Endothelial cell (in vitro differentiated cells): Measurements from ENCODE around the gene HSD11B2. TPM values are rescaled to one million over a fixed set of nuclear protein-coding genes. Genes with fewer than 3 reads are reported as not detected.

Experiments
- DNase-seq: peaks from one replicate; pipeline ENCODE4 v3.0.0; 2021; ENCODE audit warnings: low spot score
- H3K27ac Mint-ChIP-seq: one replicate; pipeline ENCODE4 v1.8.0; 2021; ENCODE audit warnings: mixed read lengths, inconsistent platforms; ENCODE audit not compliant: unreplicated experiment
- H3K27me3 Mint-ChIP-seq: one replicate; pipeline ENCODE4 v1.8.0; 2021; ENCODE audit warnings: mild to moderate bottlenecking, moderate library complexity, mixed read lengths, inconsistent platforms; ENCODE audit not compliant: unreplicated experiment
- H3K36me3 Mint-ChIP-seq: one replicate; pipeline ENCODE4 v1.8.0; 2021; ENCODE audit warnings: mild to moderate bottlenecking, low read depth, mixed read lengths, inconsistent platforms; ENCODE audit not compliant: unreplicated experiment
- H3K4me1 Mint-ChIP-seq: one replicate; pipeline ENCODE4 v1.8.0; 2021; ENCODE audit warnings: mild to moderate bottlenecking, mixed read lengths, inconsistent platforms; ENCODE audit not compliant: unreplicated experiment
- H3K4me3 Mint-ChIP-seq: one replicate; pipeline ENCODE4 v1.8.0; 2021; ENCODE audit warnings: mild to moderate bottlenecking, mixed read lengths, inconsistent platforms; ENCODE audit not compliant: unreplicated experiment
- H3K9me3 Mint-ChIP-seq: one replicate; pipeline ENCODE4 v1.8.0; 2021; ENCODE audit warnings: mixed read lengths, inconsistent platforms; ENCODE audit not compliant: unreplicated experiment
- total RNA-seq: library from RNA; stranded (reverse); fragmentation: NEBNext Ultra II Directional; extraction: Animal tissue kit (Norgen Biotek cat#: 25700); gene quantifications from one replicate; pipeline ENCODE4 v1.2.1, GENCODE V29; 2021; ENCODE audit not compliant: unreplicated experiment
- TF ChIP-seq, protein P1 (sequence below): fragments of 200-600 bp; sonication (generic); IDR thresholded peaks from one replicate; pipeline ENCODE4 v1.5.0; 2021; ENCODE audit warnings: antibody characterized with exemption; ENCODE audit not compliant: unreplicated experiment

Gene HSD11B2
- total RNA-seq, 1 donor from 2014 or later, result 3.3 TPM

DNA sequence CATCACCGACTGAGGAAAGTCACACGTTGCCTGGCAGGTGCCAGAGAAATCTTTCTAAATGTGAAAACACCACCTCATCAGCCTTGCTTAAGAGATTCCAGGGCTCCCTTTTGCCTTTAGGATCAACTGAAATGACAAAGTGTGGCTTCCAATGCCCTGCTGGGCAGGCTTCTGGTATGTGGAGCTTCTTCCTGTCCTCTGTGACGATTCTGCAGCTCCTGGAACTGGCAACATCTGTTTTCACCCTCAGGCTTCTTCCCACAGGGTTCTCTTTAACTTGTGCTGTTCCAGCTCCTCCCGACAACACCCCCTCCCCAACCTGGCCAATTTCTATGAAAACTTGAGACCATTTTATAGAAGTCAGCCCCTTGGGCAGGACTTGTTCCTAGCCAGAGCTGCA lies 9.9 kb upstream of the HSD11B2 start:
- H3K4me3 Mint-ChIP-seq, result no peak overlapping the region
- H3K9me3 Mint-ChIP-seq, result no peaks in the 10 kb centered on the region
- H3K4me1 Mint-ChIP-seq, result peaks cover 8% of the 10 kb centered on the region
- no peak for DNase-seq
- no peak overlapping the region for H3K27ac Mint-ChIP-seq
- peaks cover 3% of the 10 kb centered on the region for H3K36me3 Mint-ChIP-seq
- peaks cover 3% of the 10 kb centered on the region for H3K27me3 Mint-ChIP-seq
- TF ChIP-seq, protein P1, sequence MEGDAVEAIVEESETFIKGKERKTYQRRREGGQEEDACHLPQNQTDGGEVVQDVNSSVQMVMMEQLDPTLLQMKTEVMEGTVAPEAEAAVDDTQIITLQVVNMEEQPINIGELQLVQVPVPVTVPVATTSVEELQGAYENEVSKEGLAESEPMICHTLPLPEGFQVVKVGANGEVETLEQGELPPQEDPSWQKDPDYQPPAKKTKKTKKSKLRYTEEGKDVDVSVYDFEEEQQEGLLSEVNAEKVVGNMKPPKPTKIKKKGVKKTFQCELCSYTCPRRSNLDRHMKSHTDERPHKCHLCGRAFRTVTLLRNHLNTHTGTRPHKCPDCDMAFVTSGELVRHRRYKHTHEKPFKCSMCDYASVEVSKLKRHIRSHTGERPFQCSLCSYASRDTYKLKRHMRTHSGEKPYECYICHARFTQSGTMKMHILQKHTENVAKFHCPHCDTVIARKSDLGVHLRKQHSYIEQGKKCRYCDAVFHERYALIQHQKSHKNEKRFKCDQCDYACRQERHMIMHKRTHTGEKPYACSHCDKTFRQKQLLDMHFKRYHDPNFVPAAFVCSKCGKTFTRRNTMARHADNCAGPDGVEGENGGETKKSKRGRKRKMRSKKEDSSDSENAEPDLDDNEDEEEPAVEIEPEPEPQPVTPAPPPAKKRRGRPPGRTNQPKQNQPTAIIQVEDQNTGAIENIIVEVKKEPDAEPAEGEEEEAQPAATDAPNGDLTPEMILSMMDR, result no peak

DNA sequence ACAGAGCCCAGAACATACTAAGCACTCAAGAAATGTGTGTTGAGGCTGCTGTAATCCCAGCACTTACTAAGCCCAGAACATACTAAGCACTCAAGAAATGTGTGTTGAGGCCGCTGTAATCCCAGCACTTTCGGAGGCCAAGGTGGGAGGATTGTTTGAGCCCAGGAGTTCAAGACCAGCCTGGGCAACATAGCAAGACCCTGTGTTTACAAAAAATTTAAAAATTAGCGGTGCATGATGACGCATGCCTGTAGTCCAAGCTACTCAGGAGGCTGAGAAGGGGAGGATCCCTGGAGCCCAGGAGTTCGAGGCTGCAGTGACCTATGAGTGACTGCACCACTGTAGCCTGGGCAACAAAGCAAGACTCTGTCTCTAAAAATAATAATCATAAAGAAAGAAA lies 7.9 kb upstream of the HSD11B2 start:
- TF ChIP-seq, protein P1, result no peak
- Mint-ChIP-seq H3K4me3 (no peak overlapping the region), H3K9me3 (no peaks in the 10 kb centered on the region), H3K4me1 (peaks cover 5% of the 10 kb centered on the region), H3K27me3 (peaks cover 10% of the 10 kb centered on the region), H3K27ac (no peak overlapping the region), H3K36me3 (no peaks in the 10 kb centered on the region)
- no peak for DNase-seq

DNA sequence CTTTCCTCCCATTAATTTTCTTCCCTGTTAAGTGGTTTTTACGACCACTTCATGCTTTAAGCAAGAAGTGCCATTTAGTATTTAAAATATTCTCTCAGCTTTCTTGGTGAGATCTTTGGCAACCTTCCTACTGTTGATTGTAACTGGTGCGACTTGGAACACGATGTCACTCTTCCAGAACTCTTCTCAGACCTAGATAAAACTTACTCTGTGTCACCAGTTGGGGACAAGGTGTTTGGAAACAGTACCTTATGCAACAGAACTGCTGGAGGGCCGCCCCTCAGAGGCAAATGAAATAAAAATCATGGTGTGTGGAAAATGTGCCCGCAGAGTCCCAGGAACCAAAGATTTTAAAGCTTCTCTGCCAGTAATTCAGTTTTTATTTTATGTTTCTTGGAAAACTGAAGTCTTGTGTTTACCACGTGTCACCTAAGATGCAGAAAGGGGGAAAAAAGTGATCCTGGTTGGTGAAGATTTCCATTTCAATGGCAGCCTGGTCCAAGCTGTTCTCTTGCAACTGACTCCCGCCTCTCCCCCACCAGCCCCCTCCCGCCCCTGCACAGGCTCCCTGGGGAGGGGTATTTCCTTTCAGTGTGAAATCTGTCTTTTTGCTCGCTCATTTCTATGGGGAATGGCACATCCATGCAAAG lies 7.2 kb upstream of the HSD11B2 start:
- Mint-ChIP-seq H3K36me3 (no peaks in the 10 kb centered on the region), H3K9me3 (no peaks in the 10 kb centered on the region), H3K4me1 (peaks cover 5% of the 10 kb centered on the region), H3K4me3 (no peak overlapping the region), H3K27ac (no peak overlapping the region), H3K27me3 (peaks cover 12% of the 10 kb centered on the region)
- TF ChIP-seq, protein P1, result no peak
- DNase-seq, result no peak

DNA sequence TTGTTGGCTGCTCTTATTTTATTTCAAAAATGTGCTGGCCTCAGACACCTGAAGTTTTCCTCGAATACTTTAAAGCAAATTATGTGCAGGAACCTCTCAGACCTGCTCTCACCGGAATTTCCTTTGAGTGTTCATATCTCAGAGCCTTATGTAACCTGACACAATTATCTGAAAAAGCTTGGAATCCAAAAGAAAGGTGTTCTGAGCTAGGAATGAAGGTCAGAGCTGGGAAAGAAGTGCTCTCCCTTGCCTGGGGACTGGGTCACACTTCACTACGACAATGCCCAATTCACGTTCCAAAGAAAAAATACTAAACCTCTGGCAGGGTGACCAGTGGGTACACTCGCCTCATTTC lies 6.7 kb upstream of the HSD11B2 start:
- H3K4me3 Mint-ChIP-seq, result no peak overlapping the region
- H3K27me3 Mint-ChIP-seq, result peaks cover 13% of the 10 kb centered on the region
- peaks cover 9% of the 10 kb centered on the region for H3K4me1 Mint-ChIP-seq

DNA sequence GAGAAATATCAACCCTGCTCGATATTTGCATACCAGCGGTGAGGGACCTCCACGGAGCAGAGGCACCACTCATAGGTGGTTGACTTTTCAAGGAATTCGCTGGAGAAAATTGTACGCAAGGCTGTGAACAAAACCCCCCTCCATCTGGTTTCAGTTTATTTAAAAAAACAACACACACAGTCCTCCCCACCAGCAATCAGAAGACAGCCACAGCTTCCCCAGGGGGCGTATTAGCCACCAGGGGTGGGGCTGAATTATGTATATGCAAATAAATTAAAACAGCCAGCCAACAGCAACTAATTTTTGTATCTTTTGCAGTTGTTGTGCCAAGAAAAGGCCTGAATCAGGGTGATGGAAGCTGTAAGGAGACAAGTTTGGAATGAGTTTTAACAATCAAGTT lies 5.9 kb upstream of the HSD11B2 start:
- Mint-ChIP-seq H3K4me1 (peaks cover 11% of the 10 kb centered on the region), H3K4me3 (no peak overlapping the region), H3K27ac (no peak overlapping the region), H3K9me3 (no peaks in the 10 kb centered on the region), H3K27me3 (peaks cover 12% of the 10 kb centered on the region), H3K36me3 (no peaks in the 10 kb centered on the region)
- DNase-seq, result no peak
- TF ChIP-seq, protein P1, result no peak

More for the DNA sequence above, 6.7 kb upstream of the HSD11B2 start:
- Mint-ChIP-seq H3K27ac (no peak overlapping the region), H3K36me3 (no peaks in the 10 kb centered on the region), H3K9me3 (no peaks in the 10 kb centered on the region)
- no peak for DNase-seq
- TF ChIP-seq, protein P1, result no peak
